ENCODE results near the gene HOXA11.

DNA sequence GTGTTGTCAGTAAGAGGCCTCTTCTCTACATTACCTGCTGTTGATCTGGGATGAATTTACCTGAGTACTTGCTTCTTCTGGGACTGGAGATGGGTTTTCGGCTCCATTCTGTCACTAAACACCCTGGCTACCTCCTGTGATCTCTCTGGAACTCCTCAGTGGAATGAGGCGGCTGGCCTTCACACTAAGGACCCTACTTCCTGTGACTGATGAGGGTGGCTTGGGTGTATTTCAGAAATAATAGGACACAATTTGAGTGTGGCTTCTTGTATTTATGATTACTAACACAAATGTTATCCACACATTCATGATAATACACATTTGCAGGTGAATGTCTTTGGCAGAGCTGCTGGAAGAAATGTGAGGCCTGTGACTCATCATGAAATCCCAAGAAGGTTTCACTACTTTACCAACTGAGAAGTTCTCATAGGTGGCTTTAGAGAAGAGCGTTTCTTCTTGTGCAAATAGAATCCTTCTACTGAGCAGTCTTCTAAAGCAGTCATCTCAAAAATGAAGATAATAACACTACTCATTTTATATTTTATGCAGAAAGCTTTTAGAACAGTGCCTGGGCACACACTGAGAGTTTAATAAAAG, 36.3 kb upstream of the HOXA11 start:
- TF ChIP-seq POLR2A (IDR thresholded peaks at IDR 0.05) (no peak), EP300 (IDR thresholded peaks at IDR 0.05) (no peak), POLR2AphosphoS5 (IDR thresholded peaks at IDR 0.05) (no peak)
- TF ChIP-seq, protein P1, sequence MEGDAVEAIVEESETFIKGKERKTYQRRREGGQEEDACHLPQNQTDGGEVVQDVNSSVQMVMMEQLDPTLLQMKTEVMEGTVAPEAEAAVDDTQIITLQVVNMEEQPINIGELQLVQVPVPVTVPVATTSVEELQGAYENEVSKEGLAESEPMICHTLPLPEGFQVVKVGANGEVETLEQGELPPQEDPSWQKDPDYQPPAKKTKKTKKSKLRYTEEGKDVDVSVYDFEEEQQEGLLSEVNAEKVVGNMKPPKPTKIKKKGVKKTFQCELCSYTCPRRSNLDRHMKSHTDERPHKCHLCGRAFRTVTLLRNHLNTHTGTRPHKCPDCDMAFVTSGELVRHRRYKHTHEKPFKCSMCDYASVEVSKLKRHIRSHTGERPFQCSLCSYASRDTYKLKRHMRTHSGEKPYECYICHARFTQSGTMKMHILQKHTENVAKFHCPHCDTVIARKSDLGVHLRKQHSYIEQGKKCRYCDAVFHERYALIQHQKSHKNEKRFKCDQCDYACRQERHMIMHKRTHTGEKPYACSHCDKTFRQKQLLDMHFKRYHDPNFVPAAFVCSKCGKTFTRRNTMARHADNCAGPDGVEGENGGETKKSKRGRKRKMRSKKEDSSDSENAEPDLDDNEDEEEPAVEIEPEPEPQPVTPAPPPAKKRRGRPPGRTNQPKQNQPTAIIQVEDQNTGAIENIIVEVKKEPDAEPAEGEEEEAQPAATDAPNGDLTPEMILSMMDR (IDR thresholded peaks at IDR 0.05) = no peak
